BJ (cell line): ENCODE measurements around the gene POU2F1. TPM values are rescaled to one million over a fixed set of nuclear protein-coding genes. Genes with fewer than 3 reads are reported as not detected.

Experiments used
- CTCF ChIA-PET: fragments of 350-600 bp; formaldehyde crosslinking; extraction: SDS; loops from one replicate; lab custom pipeline; 2021; ENCODE audit warnings: antibody characterized with exemption, inconsistent platforms; lab: Yijun Ruan, JAX
- POLR2A ChIA-PET: fragments of 300-600 bp; sonication (Branson Sonifier 250); formaldehyde crosslinking; extraction: SDS; loops from one replicate; lab custom pipeline; 2021; ENCODE audit warnings: antibody characterized with exemption; lab: Charles Lee
- DNase-seq: peaks from one replicate; pipeline ENCODE4 v3.0.0-alpha.2; 2011; ENCODE audit warnings: low read depth
- H3K27me3 ChIP-seq: 2 replicates; pipeline ENCODE4 v1.6.0; 2011; ENCODE audit warnings: low read length; ENCODE audit not compliant: control insufficient read depth, insufficient read depth
- H3K36me3 ChIP-seq: 2 replicates; pipeline ENCODE4 v1.5.1; 2011; ENCODE audit warnings: low read length; ENCODE audit not compliant: control insufficient read depth, insufficient read depth
- H3K4me3 ChIP-seq: 2 replicates; pipeline ENCODE4 v1.5.1; 2011; ENCODE audit warnings: low read depth, mild to moderate bottlenecking, control low read depth, low read length
- CTCF ChIP-seq: IDR thresholded peaks from 2 replicates; pipeline ENCODE4 v1.5.1; 2011; ENCODE audit warnings: low read depth, mild to moderate bottlenecking, control low read depth, inconsistent platforms, low read length, moderate library complexity; ENCODE audit not compliant: insufficient read depth
- polyA plus RNA-seq: library from polyadenylated mRNA; depleted of rRNA; stranded (reverse); fragments of >200 nt; gene quantifications from 2 replicates; pipeline ENCODE4 v1.2.3, GENCODE V29; 2011

POU2F1 gene
- polyA plus RNA-seq, 1 experiment, result 4.6 TPM

- no peaks in the 10 kb centered on the region for H3K36me3 ChIP-seq
- CTCF ChIA-PET, result no interaction called here
- POLR2A ChIA-PET, result no interaction called here
- TF ChIP-seq CTCF, result no peak
- H3K27me3 ChIP-seq, result no peaks in the 10 kb centered on the region
- no peak overlapping the region for H3K4me3 ChIP-seq
- no peak for DNase-seq
Measured at GRCh38 chr1:167225920-167226319, 5.2 kb downstream of the POU2F1 start.

- ChIA-PET CTCF (no interaction called here), POLR2A (no interaction called here)
- Histone ChIP-seq H3K27me3 (no peaks in the 10 kb centered on the region), H3K36me3 (no peaks in the 10 kb centered on the region), H3K4me3 (no peak overlapping the region)
- no peak for TF ChIP-seq CTCF
- no peak for DNase-seq
Measured at GRCh38 chr1:167227934-167228378, 7.3 kb downstream of the POU2F1 start.

GRCh38 chr1:167229719-167230385 lies 9.2 kb downstream of the POU2F1 start:
- ChIA-PET CTCF (interaction anchor here (0.6 kb wide), 2 partner anchors 8 to 169 kb away, joined by 3 to 4 read pairs; no protein-coding TSS in a partner anchor), POLR2A (no interaction called here)
- Histone ChIP-seq H3K36me3 (no peaks in the 10 kb centered on the region), H3K27me3 (no peaks in the 10 kb centered on the region), H3K4me3 (no peak overlapping the region)
- TF ChIP-seq CTCF, result no peak
- no peak for DNase-seq

GRCh38 chr1:167230437-167230836 lies 9.8 kb downstream of the POU2F1 start:
- Histone ChIP-seq H3K4me3 (no peak overlapping the region), H3K36me3 (no peaks in the 10 kb centered on the region), H3K27me3 (no peaks in the 10 kb centered on the region)
- ChIA-PET POLR2A (no interaction called here), CTCF (interaction anchor here (0.6 kb wide), 2 partner anchors 9 to 170 kb away, joined by 3 to 4 read pairs; no protein-coding TSS in a partner anchor)
- no peak for DNase-seq
- no peak for TF ChIP-seq CTCF

- no peak overlapping the region for H3K4me3 ChIP-seq
- DNase-seq, result no peak
- ChIA-PET CTCF (interaction anchor here (0.6 to 1.2 kb wide), 5 partner anchors 9 to 35 kb away, joined by 3 to 6 read pairs (median 3); no protein-coding TSS in a partner anchor), POLR2A (no interaction called here)
- H3K36me3 ChIP-seq, result no peaks in the 10 kb centered on the region
- TF ChIP-seq CTCF, result no peak
- no peaks in the 10 kb centered on the region for H3K27me3 ChIP-seq
Measured at GRCh38 chr1:167231873-167232450, 11.3 kb downstream of the POU2F1 start.
